HUES64 (cell line): ENCODE data around the gene HOXC5.

Experiments
- H3K27ac ChIP-seq: 2 replicates; pipeline ENCODE4 v1.7.0; 2013; ENCODE audit warnings: low read depth, low read length, inconsistent platforms
- H3K27me3 ChIP-seq: 2 replicates; pipeline ENCODE4 v1.6.1; 2013; ENCODE audit warnings: mild to moderate bottlenecking, low read length; ENCODE audit not compliant: insufficient read depth
- H3K36me3 ChIP-seq: 2 replicates; pipeline ENCODE4 v1.6.1; 2013; ENCODE audit warnings: mild to moderate bottlenecking, low read length; ENCODE audit not compliant: insufficient read depth
- H3K4me1 ChIP-seq: 2 replicates; pipeline ENCODE4 v1.6.1; 2013; ENCODE audit warnings: mild to moderate bottlenecking, low read length, moderate library complexity; ENCODE audit not compliant: insufficient read depth
- H3K4me3 ChIP-seq: 2 replicates; pipeline ENCODE4 v1.5.1; 2013; ENCODE audit warnings: mild to moderate bottlenecking, low read length, moderate library complexity
- H3K9ac ChIP-seq: 2 replicates; pipeline ENCODE4 v1.6.1; 2013; ENCODE audit warnings: mild to moderate bottlenecking, low read depth, low read length
- H3K9me3 ChIP-seq: 2 replicates; pipeline ENCODE4 v1.6.1; 2013; ENCODE audit warnings: low read depth, low read length; ENCODE audit not compliant: insufficient read depth
- WGBS: fragments of 150-250, 120-280 bp; methylation state at CpG from one replicate; pipeline ENCODE4 v1.1.7; 2013; ENCODE audit warnings: missing lambda C conversion rate; 5-methylcytosine and 5-hydroxymethylcytosine counted together

The HOXC5 gene

DNA sequence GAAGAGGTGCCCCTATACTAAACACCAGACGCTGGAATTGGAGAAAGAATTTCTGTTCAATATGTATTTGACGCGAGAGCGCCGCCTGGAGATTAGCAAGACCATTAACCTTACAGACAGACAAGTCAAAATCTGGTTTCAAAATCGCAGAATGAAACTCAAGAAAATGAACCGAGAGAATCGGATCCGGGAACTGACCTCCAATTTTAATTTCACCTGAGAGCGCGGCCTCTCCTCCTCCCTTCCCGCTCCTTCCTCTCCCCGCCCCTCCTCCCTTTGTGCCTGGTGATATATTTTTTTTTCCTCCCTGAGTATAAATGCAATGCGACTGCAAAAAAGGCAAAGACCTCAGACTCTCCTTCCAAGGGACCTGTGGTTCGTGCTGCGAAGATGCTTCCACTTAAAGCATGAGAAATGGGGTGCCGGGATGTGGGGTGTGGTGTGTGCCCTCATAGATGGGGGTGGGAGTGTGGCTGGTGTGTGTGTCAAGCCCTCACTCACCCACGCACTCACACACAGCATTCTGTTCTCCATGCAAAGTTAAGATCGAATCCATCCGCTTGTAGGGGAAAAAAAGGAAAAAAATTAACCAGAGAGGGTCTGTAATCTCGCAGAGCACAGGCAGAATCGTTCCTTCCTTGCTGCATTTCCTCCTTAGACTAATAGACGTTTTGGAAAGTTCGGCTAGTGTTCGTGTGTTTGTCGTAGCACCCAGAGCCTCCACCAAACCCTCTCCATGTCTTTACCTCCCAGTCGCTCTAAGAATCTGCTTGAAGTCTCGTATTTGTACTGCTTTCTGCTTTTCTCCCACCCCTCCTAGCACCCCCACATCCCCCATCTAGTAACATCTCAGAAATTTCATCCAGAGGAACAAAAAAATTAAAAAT is 43.4 kb upstream of the HOXC5 start:
- Histone ChIP-seq H3K4me1 (no peaks in the 10 kb centered on the region), H3K9ac (no peak overlapping the region), H3K4me3 (no peak overlapping the region), H3K9me3 (no peaks in the 10 kb centered on the region), H3K27ac (no peak overlapping the region), H3K36me3 (no peaks in the 10 kb centered on the region), H3K27me3 (peaks cover 100% of the 10 kb centered on the region)
- WGBS, result 20% methylated on average over 25 of the region's 28 CpGs

DNA sequence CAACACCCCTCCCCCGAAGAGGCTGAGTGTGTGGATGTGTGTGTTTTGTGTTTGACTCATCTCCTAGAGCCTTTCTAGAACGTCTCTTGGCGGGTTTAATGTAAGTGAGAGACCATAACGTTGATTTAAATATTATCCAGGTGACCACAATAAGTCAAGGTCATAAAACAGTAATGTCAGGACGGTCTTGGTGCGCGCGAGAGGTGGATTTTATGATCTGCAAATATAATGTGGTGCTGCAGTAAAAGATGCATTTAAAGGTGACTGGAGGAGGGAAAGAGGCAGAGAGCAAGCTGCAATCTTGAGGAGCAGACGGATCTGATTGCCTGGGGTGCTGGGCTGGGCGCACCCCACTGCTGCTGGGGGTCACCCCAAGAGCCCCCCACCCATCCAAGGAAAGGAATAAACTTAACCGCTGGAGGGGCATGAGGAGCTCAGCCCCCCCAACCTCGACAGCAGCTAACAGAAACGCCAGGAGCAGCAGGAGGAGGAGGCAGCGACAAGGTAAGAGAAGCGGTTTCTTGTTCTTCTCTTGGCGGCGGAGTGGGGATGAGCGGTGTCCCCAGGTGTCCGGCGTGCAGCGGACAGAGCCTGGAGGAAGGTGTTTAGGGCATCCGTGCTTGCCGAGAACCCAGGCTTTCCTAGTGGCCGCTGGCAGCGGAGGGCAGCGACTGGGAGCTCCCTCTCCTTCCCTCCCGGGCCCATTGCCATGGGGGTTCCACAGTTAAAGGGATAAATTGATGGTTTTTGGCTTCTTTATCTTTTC is 42.4 kb upstream of the HOXC5 start:
- no peaks in the 10 kb centered on the region for H3K4me1 ChIP-seq

DNA sequence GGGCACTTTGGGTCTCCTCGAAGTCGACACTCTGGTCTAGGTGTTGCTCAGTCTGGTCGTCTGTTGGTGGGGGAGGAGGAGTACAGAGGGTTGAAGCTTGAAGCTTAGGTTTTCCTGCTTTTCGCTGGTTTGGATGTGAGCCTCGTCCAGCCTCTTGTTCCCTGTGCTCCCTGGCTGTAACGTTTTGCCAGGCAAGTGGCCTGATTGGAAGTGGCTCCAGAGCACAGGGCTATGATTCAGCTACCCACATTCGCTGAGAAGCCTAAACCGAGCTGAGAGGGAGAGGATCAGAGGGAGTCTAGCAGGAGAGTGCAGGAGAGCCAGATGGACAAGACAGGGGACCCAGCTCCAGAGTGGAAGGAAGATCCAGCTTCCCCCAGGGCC is 41.8 kb upstream of the HOXC5 start:
- no peaks in the 10 kb centered on the region for H3K9me3 ChIP-seq
- no peaks in the 10 kb centered on the region for H3K36me3 ChIP-seq
- H3K4me3 ChIP-seq, result no peak overlapping the region
- H3K4me1 ChIP-seq, result no peaks in the 10 kb centered on the region
- no peak overlapping the region for H3K9ac ChIP-seq
- no peak overlapping the region for H3K27ac ChIP-seq
- H3K27me3 ChIP-seq, result peaks cover 100% of the 10 kb centered on the region
- 16% methylated on average over 8 of the region's 8 CpGs for WGBS

More for the DNA sequence above, 42.4 kb upstream of the HOXC5 start:
- WGBS, result 28% methylated on average over 27 of the region's 27 CpGs
- H3K9me3 ChIP-seq, result no peaks in the 10 kb centered on the region
- H3K4me3 ChIP-seq, result no peak overlapping the region
- H3K36me3 ChIP-seq, result no peaks in the 10 kb centered on the region
- H3K9ac ChIP-seq, result no peak overlapping the region
- H3K27ac ChIP-seq, result no peak overlapping the region
- H3K27me3 ChIP-seq, result peaks cover 100% of the 10 kb centered on the region

DNA sequence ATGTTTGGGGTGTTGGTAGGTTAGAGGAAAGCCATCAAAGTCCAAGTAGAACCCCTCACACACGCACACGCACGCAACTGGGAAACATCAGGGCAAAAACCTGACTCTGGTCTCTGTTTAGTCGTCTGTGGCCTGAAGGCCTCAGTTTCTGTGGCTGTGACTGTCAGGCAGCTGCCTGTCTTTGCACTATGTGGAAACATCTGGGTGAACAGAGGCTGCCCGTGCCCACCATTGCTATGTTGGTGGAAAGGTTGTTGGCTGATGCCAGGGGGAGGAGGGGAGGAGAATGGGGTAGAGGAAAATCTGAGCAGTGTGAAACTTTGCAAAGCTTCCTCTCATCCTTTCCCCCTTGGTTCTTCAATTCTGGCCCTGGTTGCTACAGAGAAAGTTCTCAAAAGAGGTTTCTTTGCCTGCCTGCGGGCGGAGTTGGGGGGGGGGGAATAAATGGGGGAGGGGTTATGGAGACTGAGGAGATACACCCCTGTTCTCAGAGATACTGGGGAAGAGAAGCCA is 40.4 kb upstream of the HOXC5 start:
- WGBS, result 42% methylated on average over 7 of the region's 7 CpGs
- Histone ChIP-seq H3K4me1 (no peaks in the 10 kb centered on the region), H3K36me3 (no peaks in the 10 kb centered on the region), H3K4me3 (no peak overlapping the region), H3K27ac (no peak overlapping the region), H3K27me3 (peaks cover 100% of the 10 kb centered on the region), H3K9me3 (no peaks in the 10 kb centered on the region), H3K9ac (no peak overlapping the region)

DNA sequence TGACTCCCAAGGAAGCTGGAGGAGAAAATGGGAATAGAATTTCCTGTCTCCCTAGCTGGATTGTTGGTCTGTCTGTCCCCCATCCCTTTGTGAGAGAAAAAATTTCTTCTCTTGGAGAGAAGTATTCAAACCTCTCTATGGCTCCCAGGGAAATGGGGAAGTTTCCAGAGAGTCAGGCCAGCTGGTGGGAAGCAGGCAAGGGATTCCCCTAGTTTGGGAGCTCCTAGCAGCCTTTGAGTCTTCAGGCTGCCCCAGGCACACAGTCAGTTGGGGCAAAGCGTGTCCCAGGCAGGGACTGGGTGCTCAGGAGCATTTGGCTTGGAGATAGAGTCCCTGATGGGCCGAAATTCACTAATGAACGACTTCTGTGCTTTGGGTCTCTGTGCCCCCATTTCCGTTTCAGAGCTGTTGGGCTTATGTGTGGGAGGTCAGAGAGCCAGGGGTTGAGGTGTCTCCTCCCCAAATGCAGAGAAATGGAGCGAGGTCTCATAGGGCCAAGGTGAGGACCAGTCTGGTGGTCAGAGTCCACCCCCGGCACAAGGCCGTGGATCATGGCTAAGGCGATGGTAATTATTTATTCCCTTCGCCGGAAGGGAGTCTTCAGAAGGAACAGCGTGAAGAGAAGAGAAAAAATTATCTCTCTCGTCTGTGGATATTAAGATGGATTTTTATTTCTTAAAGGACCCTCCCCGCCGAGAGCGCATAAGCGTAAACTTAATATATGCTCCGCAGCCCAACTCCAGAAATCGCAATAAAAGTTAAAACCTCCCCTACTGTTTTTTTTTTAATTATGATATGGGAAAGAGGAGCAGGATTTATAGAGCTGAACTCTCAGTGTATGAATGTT is 39.5 kb upstream of the HOXC5 start:
- no peak overlapping the region for H3K4me3 ChIP-seq
- H3K27me3 ChIP-seq, result peaks cover 100% of the 10 kb centered on the region
- H3K9ac ChIP-seq, result no peak overlapping the region
- no peaks in the 10 kb centered on the region for H3K4me1 ChIP-seq
- WGBS, result 57% methylated on average over 17 of the region's 18 CpGs
- no peaks in the 10 kb centered on the region for H3K9me3 ChIP-seq
- no peaks in the 10 kb centered on the region for H3K36me3 ChIP-seq
- H3K27ac ChIP-seq, result no peak overlapping the region

DNA sequence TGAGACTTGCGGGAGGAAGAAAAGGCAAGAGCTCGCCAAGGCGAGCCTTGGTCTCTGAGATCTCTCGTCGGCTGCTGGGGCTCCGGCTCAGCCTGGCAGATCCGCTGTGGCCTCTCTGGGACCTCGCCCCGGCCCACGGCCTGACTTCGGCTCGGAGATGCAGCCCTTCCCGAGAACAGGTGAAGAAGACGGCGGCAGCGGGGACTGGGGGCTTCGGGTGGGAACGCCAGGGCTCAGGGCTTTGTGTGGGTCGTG is 38.9 kb upstream of the HOXC5 start:
- H3K27ac ChIP-seq, result no peak overlapping the region

DNA sequence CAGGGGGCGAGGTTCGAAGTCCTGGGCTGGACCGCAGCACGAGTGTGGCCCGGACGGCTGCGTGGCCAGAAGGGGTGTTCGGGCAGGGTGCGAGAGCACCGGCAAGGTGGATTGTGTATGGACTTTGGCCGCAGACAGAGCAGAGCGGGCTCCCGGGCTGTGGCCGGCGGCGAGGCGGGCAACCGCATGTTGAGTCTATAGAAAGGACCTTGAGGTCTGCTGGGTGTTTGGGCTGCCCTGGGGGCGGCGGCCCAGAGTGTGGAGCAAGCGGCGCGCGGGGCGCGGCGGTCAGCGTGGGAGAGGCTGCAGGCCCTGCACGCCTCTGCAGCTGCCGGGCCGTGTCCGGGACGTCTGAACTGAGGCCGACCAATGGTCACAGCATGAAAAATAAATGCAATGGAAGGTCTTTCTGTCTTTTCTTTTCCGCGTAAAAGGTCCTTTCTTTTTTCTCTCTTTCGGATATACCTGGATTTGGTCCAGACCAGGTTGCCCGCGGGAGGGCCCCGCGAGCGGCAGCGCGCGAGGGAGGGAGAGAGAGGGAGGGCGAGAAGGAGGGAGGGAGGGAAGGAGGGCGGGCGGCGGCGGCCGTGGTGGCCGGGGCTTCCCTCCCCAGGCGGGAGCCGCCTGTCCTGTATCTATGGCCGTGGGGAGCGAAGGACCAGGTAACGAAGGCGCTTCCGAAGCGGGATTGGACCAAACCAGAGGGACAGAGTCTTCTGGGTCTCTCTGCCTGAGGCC is 38.4 kb upstream of the HOXC5 start:
- peaks cover 100% of the 10 kb centered on the region for H3K27me3 ChIP-seq
- H3K9ac ChIP-seq, result no peak overlapping the region
- no peaks in the 10 kb centered on the region for H3K36me3 ChIP-seq
- H3K4me1 ChIP-seq, result no peaks in the 10 kb centered on the region
- WGBS, result 7% methylated on average over 59 of the region's 60 CpGs
- H3K4me3 ChIP-seq, result no peak overlapping the region
- no peaks in the 10 kb centered on the region for H3K9me3 ChIP-seq
- H3K27ac ChIP-seq, result no peak overlapping the region

More for the DNA sequence above, 38.9 kb upstream of the HOXC5 start:
- Histone ChIP-seq H3K4me1 (no peaks in the 10 kb centered on the region), H3K27me3 (peaks cover 100% of the 10 kb centered on the region), H3K9ac (no peak overlapping the region), H3K4me3 (no peak overlapping the region), H3K9me3 (no peaks in the 10 kb centered on the region), H3K36me3 (no peaks in the 10 kb centered on the region)
- 15% methylated on average over 19 of the region's 19 CpGs for WGBS

DNA sequence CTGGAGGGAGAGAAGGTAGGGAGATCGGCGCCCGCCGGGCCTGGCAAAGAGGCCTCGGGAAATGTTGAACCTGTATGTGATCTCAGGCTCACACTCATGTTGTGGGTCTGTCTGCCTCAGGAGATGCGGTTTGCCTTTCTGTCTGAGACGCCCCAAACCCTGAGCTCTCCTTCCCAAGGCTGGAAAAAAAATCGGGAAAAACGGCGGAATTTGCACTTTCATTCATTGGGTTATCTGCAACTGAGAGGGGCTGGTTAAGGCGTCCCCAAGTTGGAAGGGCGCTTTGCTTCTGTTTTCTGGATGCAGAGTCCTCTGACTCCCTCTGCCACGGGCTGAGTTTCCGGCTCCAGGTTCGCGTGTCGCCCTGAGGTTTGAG is 37.9 kb upstream of the HOXC5 start:
- no peaks in the 10 kb centered on the region for H3K36me3 ChIP-seq
- H3K9me3 ChIP-seq, result no peaks in the 10 kb centered on the region
- no peak overlapping the region for H3K4me3 ChIP-seq
- peaks cover 100% of the 10 kb centered on the region for H3K27me3 ChIP-seq
- 4% methylated on average over 17 of the region's 17 CpGs for WGBS
- H3K27ac ChIP-seq, result no peak overlapping the region
- H3K4me1 ChIP-seq, result peaks cover 2% of the 10 kb centered on the region; the same call in 1 of the 2 replicates
- H3K9ac ChIP-seq, result no peak overlapping the region

DNA sequence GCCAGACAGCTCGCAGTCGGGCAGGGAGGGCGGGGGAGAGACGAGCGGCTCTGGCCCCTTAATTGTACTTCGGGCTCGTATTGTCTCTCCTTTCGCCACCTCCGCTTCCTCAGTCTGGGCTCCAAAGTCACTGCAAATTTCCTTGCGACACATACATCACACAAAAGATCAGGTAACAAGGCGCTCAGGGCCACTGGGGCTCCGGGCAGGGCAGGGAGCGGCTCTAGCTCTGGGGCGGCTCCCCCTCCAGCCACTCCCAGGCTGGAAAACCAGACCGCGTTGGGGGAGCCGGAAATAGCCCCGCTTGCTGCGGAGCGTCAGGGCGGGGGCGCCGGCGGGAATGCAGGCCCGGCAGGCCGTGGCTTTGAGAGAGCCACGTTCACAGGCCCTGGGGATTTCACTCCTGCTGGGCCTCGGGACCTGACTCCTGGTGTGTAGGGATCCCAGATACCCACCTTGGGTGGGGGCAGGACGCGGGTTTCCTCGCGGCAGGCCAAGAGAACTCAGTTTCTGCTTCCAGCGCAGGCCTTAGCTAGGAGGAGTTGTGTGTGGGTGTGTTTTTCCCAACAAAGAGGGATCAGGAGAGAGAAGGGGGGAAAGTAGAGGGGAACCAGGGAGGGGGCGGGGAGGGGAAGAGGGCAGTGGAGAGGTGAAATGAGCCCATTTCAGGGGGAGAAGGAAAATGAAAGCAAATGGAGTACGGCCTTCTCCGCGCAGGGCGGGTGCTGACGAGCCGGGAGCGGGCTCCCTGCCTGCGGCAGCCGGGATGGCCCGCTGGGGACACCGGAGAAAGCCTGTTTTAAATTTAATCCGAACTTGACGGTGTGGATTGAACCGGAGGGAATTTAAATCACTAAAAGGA is 37.2 kb upstream of the HOXC5 start:
- Histone ChIP-seq H3K27me3 (peaks cover 100% of the 10 kb centered on the region), H3K9ac (no peak overlapping the region)
- 3% methylated on average over 48 of the region's 48 CpGs for WGBS

More for the DNA sequence above, 37.2 kb upstream of the HOXC5 start:
- no peaks in the 10 kb centered on the region for H3K36me3 ChIP-seq
- peak overlapping the region; percentile 33 for H3K4me3 ChIP-seq
- H3K27ac ChIP-seq, result no peak overlapping the region
- no peaks in the 10 kb centered on the region for H3K9me3 ChIP-seq
- peaks cover 5% of the 10 kb centered on the region; the same call in 1 of the 2 replicates for H3K4me1 ChIP-seq
